ENCODE data around the gene SZT2. TPM values are rescaled to one million over a fixed set of nuclear protein-coding genes. Genes with fewer than 3 reads are reported as not detected.

The SZT2 gene
- total and polyA plus RNA-seq, 2 donors (not counting 1 experiment from before 2014, with no cell fraction given): 7.1 to 26.9 TPM

- no peaks in the 10 kb centered on the region for H3K27me3 ChIP-seq (ENCODE audit: control insufficient read depth, insufficient read depth, low read length)
- H3K9me3 ChIP-seq (ENCODE audit: control insufficient read depth, insufficient read depth, low read depth, low read length): no peaks in the 10 kb centered on the region
- no peak overlapping the region for H3K9ac ChIP-seq (ENCODE audit: insufficient read depth, low read length)
- H3K79me2 ChIP-seq (ENCODE audit: control insufficient read depth, insufficient read depth, low read length): peaks cover 5% of the 10 kb centered on the region
- H2AFZ ChIP-seq (ENCODE audit: low read length): no peak overlapping the region
- H3K4me3 ChIP-seq (replicated peaks in 1 of 4; ENCODE audit: control extremely low read depth in 1 of 4, insufficient read depth in 1 of 4, low read depth in 3 of 4, low read length in 4 of 4): no peak overlapping the region
- no peaks in the 10 kb centered on the region for H4K20me1 ChIP-seq (ENCODE audit: control insufficient read depth, extremely low read depth, insufficient read depth, low read length)
- peaks cover 5% of the 10 kb centered on the region for H3K4me1 ChIP-seq (ENCODE audit: control insufficient read depth, extremely low read depth, insufficient read depth, low read length)
- H3K4me2 ChIP-seq (ENCODE audit: extremely low read depth, insufficient read depth, low read length): no peak overlapping the region
- no peak overlapping the region for H3K27ac ChIP-seq (ENCODE audit: insufficient read depth, low read length)
- no peak for DNase-seq (ENCODE audit: low read depth in 2 of 2)
- H3K36me3 ChIP-seq (ENCODE audit: control insufficient read depth, insufficient read depth, low read length): peaks cover 34% of the 10 kb centered on the region
- TF ChIP-seq CTCF (conservative IDR thresholded peaks at IDR 0.05 in 1 of 2, IDR thresholded peaks at IDR 0.05 in 1 of 2; ENCODE audit: low read depth in 1 of 2, low read length in 2 of 2) (no peak), EZH2 (IDR thresholded peaks at IDR 0.05; ENCODE audit: low read length, missing control alignments) (no peak)
Observed at GRCh38 chr1:43451157-43451591, 61.5 kb downstream of the SZT2 start.

GRCh38 chr1:43451701-43452532, 62.2 kb downstream of the SZT2 start:
- Histone ChIP-seq H3K4me2 (ENCODE audit: extremely low read depth, insufficient read depth, low read length) (peak overlapping the region; percentile 77), H4K20me1 (ENCODE audit: control insufficient read depth, extremely low read depth, insufficient read depth, low read length) (no peaks in the 10 kb centered on the region), H3K79me2 (ENCODE audit: control insufficient read depth, insufficient read depth, low read length) (peaks cover 5% of the 10 kb centered on the region), H3K9me3 (ENCODE audit: control insufficient read depth, insufficient read depth, low read depth, low read length) (no peaks in the 10 kb centered on the region), H3K4me1 (ENCODE audit: control insufficient read depth, extremely low read depth, insufficient read depth, low read length) (peaks cover 5% of the 10 kb centered on the region), H2AFZ (ENCODE audit: low read length) (no peak overlapping the region), H3K27ac (ENCODE audit: insufficient read depth, low read length) (no peak overlapping the region), H3K27me3 (ENCODE audit: control insufficient read depth, insufficient read depth, low read length) (no peaks in the 10 kb centered on the region), H3K4me3 (replicated peaks in 1 of 4; ENCODE audit: control extremely low read depth in 1 of 4, insufficient read depth in 1 of 4, low read depth in 3 of 4, low read length in 4 of 4) (no peak overlapping the region), H3K9ac (ENCODE audit: insufficient read depth, low read length) (no peak overlapping the region), H3K36me3 (ENCODE audit: control insufficient read depth, insufficient read depth, low read length) (peaks cover 32% of the 10 kb centered on the region)
- no peak for DNase-seq (ENCODE audit: low read depth in 2 of 2)
- TF ChIP-seq CTCF (conservative IDR thresholded peaks at IDR 0.05 in 1 of 2, IDR thresholded peaks at IDR 0.05 in 1 of 2; ENCODE audit: low read depth in 1 of 2, low read length in 2 of 2) (no peak), EZH2 (IDR thresholded peaks at IDR 0.05; ENCODE audit: low read length, missing control alignments) (no peak)

- no peaks in the 10 kb centered on the region for H3K9me3 ChIP-seq (ENCODE audit: control insufficient read depth, insufficient read depth, low read depth, low read length)
- peaks cover 5% of the 10 kb centered on the region for H3K79me2 ChIP-seq (ENCODE audit: control insufficient read depth, insufficient read depth, low read length)
- H3K27me3 ChIP-seq (ENCODE audit: control insufficient read depth, insufficient read depth, low read length): no peaks in the 10 kb centered on the region
- H3K9ac ChIP-seq (ENCODE audit: insufficient read depth, low read length): peak overlapping the region; percentile 71
- H3K4me2 ChIP-seq (ENCODE audit: extremely low read depth, insufficient read depth, low read length): peak overlapping the region; percentile 77
- peak; percentile 56 to 71 for DNase-seq (ENCODE audit: low read depth in 2 of 2)
- H3K36me3 ChIP-seq (ENCODE audit: control insufficient read depth, insufficient read depth, low read length): peaks cover 28% of the 10 kb centered on the region
- H3K4me1 ChIP-seq (ENCODE audit: control insufficient read depth, extremely low read depth, insufficient read depth, low read length): peaks cover 5% of the 10 kb centered on the region
- H4K20me1 ChIP-seq (ENCODE audit: control insufficient read depth, extremely low read depth, insufficient read depth, low read length): no peaks in the 10 kb centered on the region
- H3K4me3 ChIP-seq (replicated peaks in 1 of 4; ENCODE audit: control extremely low read depth in 1 of 4, insufficient read depth in 1 of 4, low read depth in 3 of 4, low read length in 4 of 4): peak overlapping the region; percentile 18 to 65 (median 31)
- TF ChIP-seq CTCF (conservative IDR thresholded peaks at IDR 0.05 in 1 of 2, IDR thresholded peaks at IDR 0.05 in 1 of 2; ENCODE audit: low read depth in 1 of 2, low read length in 2 of 2) (no peak), EZH2 (IDR thresholded peaks at IDR 0.05; ENCODE audit: low read length, missing control alignments) (no peak)
- peak overlapping the region; percentile 39 for H3K27ac ChIP-seq (ENCODE audit: insufficient read depth, low read length)
- no peak overlapping the region for H2AFZ ChIP-seq (ENCODE audit: low read length)
Observed at GRCh38 chr1:43452789-43453441, 63.2 kb downstream of the SZT2 start.
